ENCODE results near the gene TARBP1.

GRCh38 chr1:234517110-234517802 is 38.3 kb upstream of the TARBP1 start:
- TF ChIP-seq CTCF (conservative IDR thresholded peaks at IDR 0.05) = no peak
- TF ChIP-seq EZH2 (IDR thresholded peaks at IDR 0.05; ENCODE audit: low read depth) = no peak

Measured in PC-9 (cell line).